Neural cell (in vitro differentiated cells): ENCODE data around the gene CDH6.

Source experiments
- EZH2 ChIP-seq: fragments of 200-600, 300-800 bp; shearing (Covaris generic), sonication (generic); IDR thresholded peaks from 2 replicates; pipeline ENCODE4 v1.6.1; 2014; ENCODE audit warnings: antibody characterized with exemption, low read length, borderline replicate concordance, mild to moderate bottlenecking; ENCODE audit not compliant: insufficient read depth, poor library complexity, severe bottlenecking
- POLR2AphosphoS5 ChIP-seq: IDR thresholded peaks from 2 replicates; pipeline ENCODE4 v1.6.1; 2012
- RAD21 ChIP-seq: fragments of 450-650 bp; conservative IDR thresholded peaks from 2 replicates; pipeline ENCODE4 v1.6.1; 2014; ENCODE audit warnings: antibody characterized with exemption, mild to moderate bottlenecking, moderate library complexity
- TF ChIP-seq, protein P1 (sequence below): fragments of 450-650 bp; IDR thresholded peaks from 2 replicates; pipeline ENCODE4 v1.5.1; 2014; ENCODE audit warnings: antibody characterized with exemption, mild to moderate bottlenecking, moderate library complexity; ENCODE audit not compliant: poor library complexity, severe bottlenecking

DNA sequence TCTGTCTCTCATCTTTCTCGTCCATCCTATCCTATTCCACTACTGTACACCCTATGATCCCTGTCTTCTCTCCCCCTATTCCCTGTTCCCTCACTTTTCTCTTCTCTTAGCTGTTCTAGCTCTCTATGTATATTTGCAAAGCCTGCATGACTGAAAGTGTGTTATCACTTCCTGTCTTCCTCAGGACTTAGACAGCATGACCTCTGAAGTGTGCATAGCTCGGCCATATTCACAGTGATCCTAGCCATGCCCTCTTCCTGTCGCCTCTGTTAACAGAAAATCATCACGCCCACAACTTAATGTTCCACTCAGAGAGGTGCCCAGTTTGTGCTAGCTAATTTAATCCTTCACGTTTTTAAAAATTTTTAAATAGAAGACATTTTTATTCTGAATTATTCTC, 35.8 kb upstream of the CDH6 start:
- TF ChIP-seq, protein P1, sequence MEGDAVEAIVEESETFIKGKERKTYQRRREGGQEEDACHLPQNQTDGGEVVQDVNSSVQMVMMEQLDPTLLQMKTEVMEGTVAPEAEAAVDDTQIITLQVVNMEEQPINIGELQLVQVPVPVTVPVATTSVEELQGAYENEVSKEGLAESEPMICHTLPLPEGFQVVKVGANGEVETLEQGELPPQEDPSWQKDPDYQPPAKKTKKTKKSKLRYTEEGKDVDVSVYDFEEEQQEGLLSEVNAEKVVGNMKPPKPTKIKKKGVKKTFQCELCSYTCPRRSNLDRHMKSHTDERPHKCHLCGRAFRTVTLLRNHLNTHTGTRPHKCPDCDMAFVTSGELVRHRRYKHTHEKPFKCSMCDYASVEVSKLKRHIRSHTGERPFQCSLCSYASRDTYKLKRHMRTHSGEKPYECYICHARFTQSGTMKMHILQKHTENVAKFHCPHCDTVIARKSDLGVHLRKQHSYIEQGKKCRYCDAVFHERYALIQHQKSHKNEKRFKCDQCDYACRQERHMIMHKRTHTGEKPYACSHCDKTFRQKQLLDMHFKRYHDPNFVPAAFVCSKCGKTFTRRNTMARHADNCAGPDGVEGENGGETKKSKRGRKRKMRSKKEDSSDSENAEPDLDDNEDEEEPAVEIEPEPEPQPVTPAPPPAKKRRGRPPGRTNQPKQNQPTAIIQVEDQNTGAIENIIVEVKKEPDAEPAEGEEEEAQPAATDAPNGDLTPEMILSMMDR = no peak
- TF ChIP-seq EZH2 = no peak
- no peak for TF ChIP-seq RAD21
- no peak for TF ChIP-seq POLR2AphosphoS5
